HCT116 (cell line): ENCODE data around the gene TMEM132C.

Experiments used
- CTCF ChIP-seq, 3 experiments: fragments of 200-600 bp in 1 of 3; sonication (generic) in 1 of 3; IDR thresholded peaks in 2 of 3; conservative IDR thresholded peaks in 1 of 3; 2 replicates each; pipeline ENCODE4 v1.5.1; 2012 to 2017; ENCODE audit warnings: low read depth in 2 of 3, low read length in 2 of 3, antibody characterized with exemption in 1 of 3, borderline replicate concordance in 1 of 3, control low read depth in 1 of 3, mild to moderate bottlenecking in 1 of 3, mixed read lengths in 1 of 3, mixed run types in 1 of 3, moderate library complexity in 1 of 3; ENCODE audit not compliant: insufficient read depth in 1 of 3
- EZH2phosphoT487 ChIP-seq: fragments of 200-600 bp; IDR thresholded peaks from 2 replicates; pipeline ENCODE4 v1.6.1; 2018; ENCODE audit warnings: antibody characterized with exemption, borderline replicate concordance
- POLR2A ChIP-seq: IDR thresholded peaks from 2 replicates; pipeline ENCODE4 v1.7.0; 2011; ENCODE audit warnings: borderline replicate concordance; ENCODE audit not compliant: insufficient read depth, insufficient read length; ENCODE audit errors: extremely low read depth
- TCF7L2 ChIP-seq: IDR thresholded peaks from 2 replicates; pipeline ENCODE4 v1.7.0; 2011; ENCODE audit warnings: borderline replicate concordance, inconsistent platforms; ENCODE audit not compliant: insufficient read depth, insufficient read length; ENCODE audit errors: extremely low read depth
- ZNF274 ChIP-seq: fragments of 200-500 bp; sonication (Bioruptor generic); IDR thresholded peaks from 2 replicates; pipeline ENCODE4 v1.6.1; 2014; ENCODE audit warnings: mild to moderate bottlenecking, low read depth, low read length, inconsistent platforms

DNA sequence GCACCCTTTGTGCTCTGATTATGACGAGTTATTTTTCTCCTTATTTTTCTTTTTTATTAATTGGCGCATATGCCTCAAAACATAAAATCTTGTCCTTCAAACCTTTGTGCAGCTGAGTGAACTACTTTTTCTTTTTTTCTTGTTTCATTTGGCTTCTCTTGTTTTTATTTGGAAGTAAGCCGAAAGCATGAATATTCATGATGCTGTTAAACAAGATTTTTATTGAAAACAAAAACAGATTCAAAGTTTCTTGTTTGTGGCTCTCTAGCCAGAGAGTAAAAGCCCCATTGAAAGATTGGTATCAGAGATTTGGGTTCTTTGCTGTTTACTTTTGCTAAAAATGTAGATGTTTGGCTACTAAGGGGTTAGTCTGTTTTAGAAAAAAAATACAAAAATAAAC lies 183.8 kb downstream of the TMEM132C start:
- TF ChIP-seq POLR2A (no peak), ZNF274 (no peak), EZH2phosphoT487 (no peak), TCF7L2 (no peak), CTCF (IDR thresholded peaks at IDR 0.05 in 2 of 3, conservative IDR thresholded peaks at IDR 0.05 in 1 of 3; ENCODE audit: borderline replicate concordance in 1 of 3, insufficient read depth in 1 of 3, low read depth in 2 of 3, low read length in 2 of 3) (no peak)
